DND-41 (cell line): ENCODE measurements around the gene CTSG.

Source experiments
- ATAC-seq: fragments of 200-7000 bp; cut with Tn5 transposase; 3 replicates; pipeline ENCODE4 v1.9.1; 2021; ENCODE audit warnings: low read depth; ENCODE audit not compliant: insufficient read depth
- DNase-seq: peaks from one replicate; pipeline ENCODE4 v3.0.0-alpha.2; 2020
- H2AFZ ChIP-seq: 2 replicates; pipeline ENCODE4 v1.6.0; 2012; ENCODE audit warnings: low read depth, low read length
- H3K27ac ChIP-seq: 2 replicates; pipeline ENCODE4 v1.5.1; 2012; ENCODE audit warnings: low read length, inconsistent platforms
- H3K27me3 ChIP-seq: fragments of 200-600 bp; sonication (generic); 2 replicates; pipeline ENCODE4 v1.6.0; 2012; ENCODE audit warnings: low read length, mild to moderate bottlenecking, inconsistent platforms; ENCODE audit not compliant: insufficient read depth, poor library complexity
- H3K36me3 ChIP-seq: 2 replicates; pipeline ENCODE4 v1.5.1; 2012; ENCODE audit warnings: low read length, inconsistent platforms; ENCODE audit not compliant: insufficient read depth
- H3K4me1 ChIP-seq: 2 replicates; pipeline ENCODE4 v1.5.1; 2012; ENCODE audit warnings: mild to moderate bottlenecking, low read length; ENCODE audit not compliant: insufficient read depth
- H3K4me2 ChIP-seq: 2 replicates; pipeline ENCODE4 v1.6.0; 2012; ENCODE audit warnings: mild to moderate bottlenecking, moderate library complexity, low read length, inconsistent platforms; ENCODE audit not compliant: insufficient read depth
- H3K4me3 ChIP-seq, 2 experiments: fragments of 200-600 bp in 1 of 2; shearing (Covaris generic) in 1 of 2; 2 replicates each; pipeline ENCODE4 v1.5.1; 2012 to 2016; ENCODE audit warnings: inconsistent platforms in 2 of 2, low read length in 2 of 2, mild to moderate bottlenecking in 2 of 2, low read depth in 1 of 2, moderate library complexity in 1 of 2
- H3K79me2 ChIP-seq: 2 replicates; pipeline ENCODE4 v1.6.0; 2012; ENCODE audit warnings: low read length, inconsistent platforms; ENCODE audit not compliant: insufficient read depth
- H3K9ac ChIP-seq: 2 replicates; pipeline ENCODE4 v1.6.0; 2012; ENCODE audit warnings: low read depth, mild to moderate bottlenecking, inconsistent platforms, low read length, moderate library complexity
- H3K9me3 ChIP-seq: 2 replicates; pipeline ENCODE4 v1.5.1; 2012; ENCODE audit warnings: low read length, moderate library complexity, mild to moderate bottlenecking, inconsistent platforms; ENCODE audit not compliant: insufficient read depth, severe bottlenecking
- H4K20me1 ChIP-seq: 2 replicates; pipeline ENCODE4 v1.6.0; 2012; ENCODE audit warnings: low read length; ENCODE audit not compliant: insufficient read depth
- CTCF ChIP-seq: IDR thresholded peaks from 2 replicates; pipeline ENCODE4 v1.5.1; 2012; ENCODE audit warnings: borderline replicate concordance, low read length, moderate library complexity, mild to moderate bottlenecking; ENCODE audit not compliant: poor library complexity, severe bottlenecking; ENCODE audit errors: extremely low read depth
- EZH2 ChIP-seq: IDR thresholded peaks from 3 replicates; pipeline ENCODE4 v1.6.1; 2012; ENCODE audit warnings: borderline replicate concordance, low read depth, mild to moderate bottlenecking, moderate library complexity, low read length, inconsistent platforms; ENCODE audit not compliant: severe bottlenecking

Gene CTSG, protein sequence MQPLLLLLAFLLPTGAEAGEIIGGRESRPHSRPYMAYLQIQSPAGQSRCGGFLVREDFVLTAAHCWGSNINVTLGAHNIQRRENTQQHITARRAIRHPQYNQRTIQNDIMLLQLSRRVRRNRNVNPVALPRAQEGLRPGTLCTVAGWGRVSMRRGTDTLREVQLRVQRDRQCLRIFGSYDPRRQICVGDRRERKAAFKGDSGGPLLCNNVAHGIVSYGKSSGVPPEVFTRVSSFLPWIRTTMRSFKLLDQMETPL

GRCh38 chr14:24576182-24576581 is at the start of gene CTSG:
Gene CTSG (minus strand): TSS chr14:24576250. CDS start chr14:24576223, 27 bp downstream.
- H3K27me3 ChIP-seq, result no peaks in the 10 kb centered on the region
- peaks cover 7% of the 10 kb centered on the region for H3K4me1 ChIP-seq

DNA sequence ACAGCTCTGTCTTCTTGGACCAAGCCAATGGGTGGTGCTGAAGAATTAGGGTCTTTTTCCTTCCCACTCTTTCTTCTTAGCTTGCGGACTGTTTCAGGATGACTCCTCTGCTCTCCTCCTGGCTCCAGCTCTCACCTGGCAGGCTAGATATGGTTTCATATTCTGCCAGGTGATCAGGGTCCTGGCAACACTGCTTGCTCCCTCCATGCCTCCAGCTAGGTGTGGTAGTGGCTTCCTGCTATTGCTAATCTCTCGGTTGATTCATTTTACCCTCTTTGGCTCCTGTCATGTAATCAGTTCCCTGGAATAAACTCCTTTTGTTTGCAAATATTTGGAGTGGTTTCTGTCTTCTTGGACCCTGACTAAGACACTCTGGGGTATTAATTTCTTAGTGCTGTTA is 37.7 kb upstream of the CTSG start:
- peaks cover 3% of the 10 kb centered on the region for H3K27me3 ChIP-seq

More at GRCh38 chr14:24576182-24576581, at the start of gene CTSG:
- Histone ChIP-seq H3K36me3 (no peaks in the 10 kb centered on the region), H3K4me2 (no peak within 1 kb of the TSS), H3K79me2 (no peaks in the 10 kb centered on the region), H3K27ac (0 out of 2 replicates have a peak within 1 kb of the TSS, but pooled peaks have one; percentile 2), H2AFZ (no peak within 1 kb of the TSS), H4K20me1 (no peaks in the 10 kb centered on the region), H3K4me3 (no peak within 1 kb of the TSS), H3K9me3 (no peaks in the 10 kb centered on the region), H3K9ac (no peak within 1 kb of the TSS)
- TF ChIP-seq EZH2 (no peak), CTCF (no peak)
- peak; percentile 89 for ATAC-seq
- DNase-seq, result peak; percentile 60

DNA sequence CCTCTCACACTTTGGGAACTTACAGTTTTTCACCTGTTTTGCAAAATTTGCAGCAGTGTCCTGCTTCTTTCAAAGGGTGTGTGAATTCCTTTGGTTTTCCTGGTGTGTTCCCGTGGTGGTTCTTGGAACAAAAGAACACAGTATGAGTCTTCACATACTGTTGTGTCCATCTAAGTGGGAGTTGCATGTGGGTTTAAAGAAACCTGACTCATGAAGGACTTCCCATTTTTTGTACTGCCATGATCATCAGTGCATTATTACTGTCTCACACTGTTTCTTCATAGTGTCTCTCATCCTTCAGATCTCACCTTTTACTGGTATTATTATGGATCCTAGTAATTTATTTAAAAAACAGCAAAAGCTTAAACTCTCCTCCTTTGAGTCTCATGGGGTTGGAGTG is 37.2 kb upstream of the CTSG start:
- Histone ChIP-seq H3K27me3 (peaks cover 3% of the 10 kb centered on the region), H3K79me2 (no peaks in the 10 kb centered on the region), H3K4me2 (no peak overlapping the region), H3K36me3 (no peaks in the 10 kb centered on the region), H3K27ac (no peak overlapping the region), H3K9ac (no peak overlapping the region), H3K4me3 (no peak overlapping the region), H4K20me1 (no peaks in the 10 kb centered on the region), H3K4me1 (no peaks in the 10 kb centered on the region), H3K9me3 (no peaks in the 10 kb centered on the region), H2AFZ (no peak overlapping the region)
- no peak for DNase-seq
- TF ChIP-seq EZH2 (no peak), CTCF (no peak)
- no peak for ATAC-seq

More for the DNA sequence above, 37.7 kb upstream of the CTSG start:
- no peak for TF ChIP-seq CTCF
- TF ChIP-seq EZH2, result no peak
- Histone ChIP-seq H3K9me3 (no peaks in the 10 kb centered on the region), H2AFZ (no peak overlapping the region), H3K79me2 (no peaks in the 10 kb centered on the region), H3K9ac (no peak overlapping the region), H3K4me1 (no peaks in the 10 kb centered on the region), H3K27ac (no peak overlapping the region), H4K20me1 (no peaks in the 10 kb centered on the region), H3K4me2 (no peak overlapping the region), H3K4me3 (no peak overlapping the region), H3K36me3 (no peaks in the 10 kb centered on the region)
- DNase-seq (no peak), ATAC-seq (no peak)

DNA sequence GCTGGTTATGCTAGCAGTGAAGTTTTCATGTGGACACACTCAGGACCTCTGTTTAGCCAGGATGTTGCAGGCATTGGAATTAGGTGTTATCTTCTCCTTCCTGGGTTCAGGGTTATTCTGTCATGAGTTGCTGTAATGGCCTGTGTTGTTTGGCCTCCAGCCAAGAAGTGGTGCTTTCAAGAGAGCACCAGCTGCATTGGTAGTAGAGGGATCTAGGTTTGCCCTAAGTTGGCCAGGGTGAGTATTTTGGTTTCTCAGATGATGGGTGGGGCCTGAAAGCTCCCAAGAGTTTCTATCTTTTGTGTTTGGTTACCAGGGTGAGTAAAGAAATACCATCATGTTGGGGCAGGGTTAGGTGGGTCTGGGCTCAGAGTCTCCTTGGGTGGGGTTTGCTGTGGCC is 36.1 kb upstream of the CTSG start:
- Histone ChIP-seq H3K27ac (no peak overlapping the region), H3K9me3 (no peaks in the 10 kb centered on the region), H3K4me2 (no peak overlapping the region), H3K27me3 (peaks cover 3% of the 10 kb centered on the region), H3K9ac (no peak overlapping the region), H3K79me2 (no peaks in the 10 kb centered on the region), H3K4me1 (no peaks in the 10 kb centered on the region), H3K4me3 (no peak overlapping the region), H3K36me3 (no peaks in the 10 kb centered on the region), H2AFZ (no peak overlapping the region), H4K20me1 (no peaks in the 10 kb centered on the region)
- TF ChIP-seq CTCF (no peak), EZH2 (no peak)
- ATAC-seq (no peak), DNase-seq (no peak)
